Transverse colon (tissue), 4 donors: Measurements from ENCODE around the gene GPI. TPM values are rescaled to one million over a fixed set of nuclear protein-coding genes. Genes with fewer than 3 reads are reported as not detected.
A peak's percentile ranks its signal among the peaks of the same experiment; 100 is the strongest.

Source experiments
- DNase-seq: peaks from one replicate; pipeline ENCODE4 v3.0.0-alpha.2; 2019
- H3K27ac ChIP-seq, 4 donors: fragments of 200-600 bp; sonication (generic); 2 replicates each; pipeline ENCODE4 v1.5.1; 2016 to 2018; ENCODE audit warnings: inconsistent platforms in 4 of 4
- H3K27me3 ChIP-seq: fragments of 200-600 bp; sonication (generic); 2 replicates; pipeline ENCODE4 v1.5.1; 2017; ENCODE audit warnings: inconsistent platforms
- H3K36me3 ChIP-seq, 4 donors: fragments of 200-600 bp; sonication (generic); 2 replicates each; pipeline ENCODE4 v1.5.1; 2017 to 2019; ENCODE audit warnings: inconsistent platforms in 4 of 4
- H3K4me1 ChIP-seq, 4 donors: fragments of 200-600 bp; sonication (generic); 2 replicates each; pipeline ENCODE4 v1.5.1; 2017 to 2020; ENCODE audit warnings: inconsistent platforms in 4 of 4
- H3K4me3 ChIP-seq, 4 donors: fragments of 200-600 bp; sonication (generic); 1 replicate in 1 of 4; 2 replicates in 3 of 4; pipeline versions ENCODE4 v1.5.1 to v1.6.1; 2017 to 2019; ENCODE audit warnings: inconsistent platforms in 4 of 4
- H3K9me3 ChIP-seq, 2 donors: fragments of 200-600 bp; sonication (generic); 2 replicates each; pipeline ENCODE4 v1.5.1; 2017 to 2019; ENCODE audit warnings: inconsistent platforms in 2 of 2
- CTCF ChIP-seq, 5 experiments: fragments of 200-600 bp in 3 of 5; fragments of 450-650 bp in 2 of 5; sonication (generic) in 3 of 5; IDR thresholded peaks; 1 replicate in 2 of 5; 2 replicates in 3 of 5; pipeline ENCODE4 v1.5.1; 2016 to 2017; ENCODE audit warnings: antibody characterized with exemption in 5 of 5, inconsistent platforms in 3 of 5, mild to moderate bottlenecking in 2 of 5, moderate library complexity in 1 of 5
- EP300 ChIP-seq: sonication (generic); formaldehyde crosslinking; IDR thresholded peaks from one replicate; pipeline ENCODE4 v1.6.1; 2017; ENCODE audit warnings: antibody characterized with exemption, low read depth
- POLR2A ChIP-seq: fragments of 450-650 bp; IDR thresholded peaks from one replicate; pipeline ENCODE4 v1.6.1; 2016; ENCODE audit warnings: antibody characterized with exemption, mild to moderate bottlenecking, moderate library complexity
- POLR2AphosphoS5 ChIP-seq, 3 donors: sonication (generic); formaldehyde crosslinking; IDR thresholded peaks; one replicate each; pipeline ENCODE4 v1.6.1; 2016; ENCODE audit warnings: antibody characterized with exemption in 3 of 3
- WGBS, 2 donors: methylation state at CpG; one replicate each; pipeline ENCODE4 v1.1.5; 2018; ENCODE audit warnings: low coverage in 1 of 2; 5-methylcytosine and 5-hydroxymethylcytosine counted together
- in situ Hi-C, 4 donors: fragments of 200-750 bp; cut with MboI; loops; one replicate each; pipeline versions ENCODE4 v1.15.0 to v1.15.1; 2017; ENCODE audit warnings: low sequenced_read_pairs in 3 of 4, low pct_ligation_motif_present in 1 of 4, low pct_unique_long_range_greater_than_20kb in 1 of 4
- intact Hi-C: fragments of 100-400 bp; cut with DNase I; formaldehyde crosslinking; loops from one replicate; pipeline ENCODE4 v1.15.1; 2023; ENCODE audit warnings: low total_unique reads
- total RNA-seq, 4 donors: library from RNA; depleted of rRNA; stranded (reverse); fragments of >200 nt; gene quantifications; one replicate each; pipeline ENCODE4 v1.1.0, GENCODE V29; 2016

Gene GPI
- total RNA-seq, 4 donors from 2014 or later: 112 to 531 (median 220) TPM

- H3K27ac ChIP-seq: peak overlapping the region; percentile 89 to 96 (median 90)
- no peak for TF ChIP-seq POLR2A
- peak in 2 of 5 experiments; percentile 4 to 6 for TF ChIP-seq CTCF (IDR thresholded peaks at IDR 0.05)
- H3K9me3 ChIP-seq: no peaks in the 10 kb centered on the region
- peak; percentile 45 for DNase-seq
- WGBS, 2 donors: 0% methylated on average over 51 of the region's 68 CpGs; no CpG with 5 or more reads in 1 of the 2 donors
- no peaks in the 10 kb centered on the region for H3K27me3 ChIP-seq
- H3K36me3 ChIP-seq: no peaks in the 10 kb centered on the region
- in situ Hi-C loops: no loop called here
- intact Hi-C loops: no loop called here
- peaks cover 10 to 35% (median 23%) of the 10 kb centered on the region in 4 donors for H3K4me1 ChIP-seq
- H3K4me3 ChIP-seq: peak overlapping the region; percentile 87 to 92 (median 90)
These were observed 63.7 kb downstream of the GPI start for GRCh38 chr19:34428549-34429285.

- Histone ChIP-seq H3K36me3 (peaks cover 0 to under 1% (median 0%) of the 10 kb centered on the region in 4 donors), H3K27me3 (no peaks in the 10 kb centered on the region), H3K4me1 (peaks cover 10 to 35% (median 23%) of the 10 kb centered on the region in 4 donors), H3K27ac (peak overlapping the region in 2 of 4 donors; percentile 89 to 90), H3K4me3 (peak overlapping the region in 3 of 4 donors; percentile 11 to 90 (median 90)), H3K9me3 (no peaks in the 10 kb centered on the region)
- WGBS, 2 donors: 60 to 67% methylated on average over 9 of the region's 9 CpGs
- intact Hi-C loops: no loop called here
- in situ Hi-C loops: no loop called here
- DNase-seq: no peak
- TF ChIP-seq POLR2A (no peak), POLR2AphosphoS5 (IDR thresholded peaks at IDR 0.05) (no peak), CTCF (IDR thresholded peaks at IDR 0.05) (no peak), EP300 (no peak)
These were observed 64.6 kb downstream of the GPI start for GRCh38 chr19:34429553-34429952.

- peak; percentile 41 to 58 (median 47) for TF ChIP-seq CTCF (IDR thresholded peaks at IDR 0.05)
- no peak for TF ChIP-seq POLR2A
- Histone ChIP-seq H3K4me3 (no peak overlapping the region), H3K27me3 (no peaks in the 10 kb centered on the region), H3K4me1 (peaks cover 10 to 35% (median 23%) of the 10 kb centered on the region in 4 donors), H3K27ac (peak overlapping the region in 2 of 4 donors; percentile 4 to 12), H3K9me3 (no peaks in the 10 kb centered on the region), H3K36me3 (peaks cover 0 to 14% (median 7%) of the 10 kb centered on the region in 4 donors)
- intact Hi-C loops (no loop called here), in situ Hi-C loops (no loop called here)
- 40 to 46% methylated on average over 5 to 6 of the region's 6 CpGs for WGBS, 2 donors
- DNase-seq: no peak
These were observed 66.0 kb downstream of the GPI start for GRCh38 chr19:34430738-34431625.

- peak overlapping the region in 1 of 4 donors; percentile 4 for H3K27ac ChIP-seq
- no peak for DNase-seq
- WGBS, 2 donors: 47 to 65% methylated on average over 2 of the region's 2 CpGs
These were observed 66.8 kb downstream of the GPI start for GRCh38 chr19:34431681-34432402.

More at GRCh38 chr19:34431681-34432402, 66.8 kb downstream of the GPI start:
- in situ Hi-C loops: no loop called here
- Histone ChIP-seq H3K27me3 (no peaks in the 10 kb centered on the region), H3K4me3 (no peak overlapping the region), H3K9me3 (no peaks in the 10 kb centered on the region), H3K4me1 (peaks cover 10 to 35% (median 23%) of the 10 kb centered on the region in 4 donors), H3K36me3 (peaks cover 0 to 23% (median 11%) of the 10 kb centered on the region in 4 donors)
- TF ChIP-seq POLR2AphosphoS5 (IDR thresholded peaks at IDR 0.05) (no peak), POLR2A (no peak)
- intact Hi-C loops: no loop called here
